ENCODE measurements around the gene TMSB15C.

- TF ChIP-seq CTCF (IDR thresholded peaks at IDR 0.05) (no peak), ZFX (IDR thresholded peaks at IDR 0.05; ENCODE audit: borderline replicate concordance) (no peak)
These were observed 22.9 kb upstream of the TMSB15C start for GRCh38 chrX:104098919-104099318.
